Epithelial cell of prostate (primary cell): ENCODE results near the gene CD68.
A peak's percentile ranks its signal among the peaks of the same experiment; 100 is the strongest.
"Not testable (repeated sequence)": the region's sequence is repeated elsewhere in the genome, so short reads cannot be mapped to it uniquely, and the experiment has no call there.

Experiments used
- DNase-seq: peaks from one replicate; pipeline ENCODE4 v3.0.0-alpha.2; 2011; ENCODE audit warnings: low read depth, low spot score
- H3K27ac ChIP-seq: fragments of 450-650 bp; 2 replicates; pipeline ENCODE4 v1.5.1; 2017; ENCODE audit warnings: mild to moderate bottlenecking

Gene CD68

DNA sequence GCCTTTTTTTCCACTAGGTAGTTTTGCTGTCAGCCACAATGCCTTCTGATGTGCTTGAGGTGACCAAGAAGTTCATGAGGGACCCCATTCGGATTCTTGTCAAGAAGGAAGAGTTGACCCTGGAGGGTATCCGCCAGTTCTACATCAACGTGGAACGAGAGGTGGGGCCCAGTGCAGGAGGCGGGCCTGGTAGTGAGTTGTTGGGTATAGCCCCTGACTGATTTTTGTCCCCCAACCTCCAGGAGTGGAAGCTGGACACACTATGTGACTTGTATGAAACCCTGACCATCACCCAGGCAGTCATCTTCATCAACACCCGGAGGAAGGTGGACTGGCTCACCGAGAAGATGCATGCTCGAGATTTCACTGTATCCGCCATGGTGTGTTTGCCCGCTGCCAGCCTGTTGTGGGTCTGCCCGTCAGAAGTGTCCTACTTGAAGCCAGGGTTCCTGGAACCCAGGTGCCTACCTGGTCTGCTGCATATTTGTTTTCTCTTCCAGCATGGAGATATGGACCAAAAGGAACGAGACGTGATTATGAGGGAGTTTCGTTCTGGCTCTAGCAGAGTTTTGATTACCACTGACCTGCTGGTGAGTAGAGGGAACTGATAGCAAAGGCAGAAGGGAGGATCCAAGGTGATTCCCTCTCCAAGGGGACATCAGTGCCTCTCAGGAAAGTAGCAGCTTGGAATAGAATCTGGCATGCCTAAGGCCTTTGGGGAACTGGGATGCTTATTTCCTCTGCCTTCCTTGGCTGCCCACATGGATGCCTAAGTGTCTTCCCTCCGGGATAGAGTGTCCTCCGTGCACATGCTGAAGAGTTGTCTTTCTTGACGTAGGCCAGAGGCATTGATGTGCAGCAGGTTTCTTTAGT is 1.9 kb upstream of the CD68 start:
- DNase-seq, result no peak
- H3K27ac ChIP-seq, result peak overlapping the region; percentile 99

DNA sequence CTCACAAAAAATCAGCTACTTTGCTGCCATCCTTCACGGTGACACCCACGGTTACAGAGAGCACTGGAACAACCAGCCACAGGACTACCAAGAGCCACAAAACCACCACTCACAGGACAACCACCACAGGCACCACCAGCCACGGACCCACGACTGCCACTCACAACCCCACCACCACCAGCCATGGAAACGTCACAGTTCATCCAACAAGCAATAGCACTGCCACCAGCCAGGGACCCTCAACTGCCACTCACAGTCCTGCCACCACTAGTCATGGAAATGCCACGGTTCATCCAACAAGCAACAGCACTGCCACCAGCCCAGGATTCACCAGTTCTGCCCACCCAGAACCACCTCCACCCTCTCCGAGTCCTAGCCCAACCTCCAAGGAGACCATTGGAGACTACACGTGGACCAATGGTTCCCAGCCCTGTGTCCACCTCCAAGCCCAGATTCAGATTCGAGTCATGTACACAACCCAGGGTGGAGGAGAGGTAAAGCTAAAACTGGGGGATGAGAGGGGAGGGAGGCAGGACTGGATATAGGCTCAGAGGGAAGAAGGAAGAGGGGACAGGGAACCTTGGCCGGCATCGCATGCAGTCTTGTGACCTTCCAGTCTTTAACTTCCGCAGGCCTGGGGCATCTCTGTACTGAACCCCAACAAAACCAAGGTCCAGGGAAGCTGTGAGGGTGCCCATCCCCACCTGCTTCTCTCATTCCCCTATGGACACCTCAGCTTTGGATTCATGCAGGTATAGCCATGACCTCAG is 581 bp downstream of the CD68 start:
- DNase-seq, result no peak
- H3K27ac ChIP-seq, result peak overlapping the region; percentile 99

DNA sequence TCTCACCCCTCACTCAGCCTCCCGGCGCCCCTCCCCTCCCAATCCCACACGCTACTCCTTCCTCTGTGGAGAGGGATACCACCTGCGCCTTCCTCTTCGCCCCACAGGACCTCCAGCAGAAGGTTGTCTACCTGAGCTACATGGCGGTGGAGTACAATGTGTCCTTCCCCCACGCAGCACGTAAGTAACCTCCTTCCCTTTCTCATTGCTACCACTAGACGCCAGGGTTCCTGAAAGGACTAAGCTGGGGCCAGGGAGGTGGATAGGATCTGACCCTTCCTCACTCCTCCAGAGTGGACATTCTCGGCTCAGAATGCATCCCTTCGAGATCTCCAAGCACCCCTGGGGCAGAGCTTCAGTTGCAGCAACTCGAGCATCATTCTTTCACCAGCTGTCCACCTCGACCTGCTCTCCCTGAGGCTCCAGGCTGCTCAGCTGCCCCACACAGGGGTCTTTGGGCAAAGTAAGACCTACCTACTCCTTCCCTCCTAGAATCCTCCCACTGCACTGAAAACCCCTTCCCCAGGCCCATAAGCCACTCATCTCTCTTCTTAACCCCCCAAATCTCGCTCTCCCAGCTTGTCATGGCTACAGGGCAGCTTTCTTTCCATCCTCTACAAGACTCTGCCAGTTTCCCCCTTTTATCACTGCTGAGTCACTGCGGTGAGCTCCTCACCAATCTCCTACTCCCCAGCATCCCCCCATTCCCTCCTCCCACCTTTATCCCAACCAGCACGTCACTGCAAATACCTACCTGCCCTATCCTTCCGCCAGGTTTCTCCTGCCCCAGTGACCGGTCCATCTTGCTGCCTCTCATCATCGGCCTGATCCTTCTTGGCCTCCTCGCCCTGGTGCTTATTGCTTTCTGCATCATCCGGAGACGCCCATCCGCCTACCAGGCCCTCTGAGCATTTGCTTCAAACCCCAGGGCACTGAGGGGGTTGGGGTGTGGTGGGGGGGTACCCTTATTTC is 1.5 kb downstream of the CD68 start:
- no peak for DNase-seq
- peak overlapping the region; percentile 99 for H3K27ac ChIP-seq

DNA sequence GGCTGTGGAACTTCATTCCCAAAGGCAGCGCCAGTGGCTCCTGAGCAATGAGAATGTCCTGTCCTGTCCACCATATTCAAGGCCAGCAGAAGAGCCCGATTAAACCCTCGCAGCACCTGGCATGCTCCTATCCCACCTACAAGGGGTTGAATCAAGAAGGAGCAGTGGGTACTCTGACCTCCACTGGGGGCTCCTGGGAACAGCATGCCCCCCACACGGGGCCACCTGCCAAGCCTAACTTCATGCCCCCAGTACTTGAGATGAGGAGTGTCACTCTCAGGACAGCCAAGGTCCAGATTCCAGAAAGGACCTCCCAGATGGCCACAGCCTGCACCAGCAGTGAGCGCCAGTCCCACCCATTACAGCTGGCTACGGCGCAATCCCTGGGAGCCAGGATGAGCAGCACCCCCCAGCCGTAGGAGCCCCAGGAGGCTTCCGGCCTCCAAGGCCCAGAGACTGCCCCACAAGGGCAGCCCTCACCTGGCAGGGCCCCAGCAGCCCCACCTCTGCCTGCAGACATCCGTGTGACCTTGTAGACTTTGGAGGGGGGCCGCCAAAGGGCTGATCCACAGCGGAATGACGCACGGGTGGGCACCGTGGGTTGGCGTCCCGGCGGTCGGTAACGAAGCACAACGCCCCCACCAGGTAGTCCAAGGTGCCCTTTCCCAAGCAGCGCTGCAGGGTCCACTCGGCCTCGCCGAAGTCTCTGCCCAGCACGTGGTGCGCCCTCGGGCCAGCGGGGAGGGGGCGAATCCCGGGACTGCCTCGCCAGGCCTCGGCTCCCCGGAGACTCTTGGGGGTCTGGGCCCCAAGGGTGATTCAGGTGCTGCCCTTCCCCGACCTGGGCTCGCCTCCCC is 3.2 kb downstream of the CD68 start:
- no peak for DNase-seq
- H3K27ac ChIP-seq, result peak overlapping the region; percentile 99

DNA sequence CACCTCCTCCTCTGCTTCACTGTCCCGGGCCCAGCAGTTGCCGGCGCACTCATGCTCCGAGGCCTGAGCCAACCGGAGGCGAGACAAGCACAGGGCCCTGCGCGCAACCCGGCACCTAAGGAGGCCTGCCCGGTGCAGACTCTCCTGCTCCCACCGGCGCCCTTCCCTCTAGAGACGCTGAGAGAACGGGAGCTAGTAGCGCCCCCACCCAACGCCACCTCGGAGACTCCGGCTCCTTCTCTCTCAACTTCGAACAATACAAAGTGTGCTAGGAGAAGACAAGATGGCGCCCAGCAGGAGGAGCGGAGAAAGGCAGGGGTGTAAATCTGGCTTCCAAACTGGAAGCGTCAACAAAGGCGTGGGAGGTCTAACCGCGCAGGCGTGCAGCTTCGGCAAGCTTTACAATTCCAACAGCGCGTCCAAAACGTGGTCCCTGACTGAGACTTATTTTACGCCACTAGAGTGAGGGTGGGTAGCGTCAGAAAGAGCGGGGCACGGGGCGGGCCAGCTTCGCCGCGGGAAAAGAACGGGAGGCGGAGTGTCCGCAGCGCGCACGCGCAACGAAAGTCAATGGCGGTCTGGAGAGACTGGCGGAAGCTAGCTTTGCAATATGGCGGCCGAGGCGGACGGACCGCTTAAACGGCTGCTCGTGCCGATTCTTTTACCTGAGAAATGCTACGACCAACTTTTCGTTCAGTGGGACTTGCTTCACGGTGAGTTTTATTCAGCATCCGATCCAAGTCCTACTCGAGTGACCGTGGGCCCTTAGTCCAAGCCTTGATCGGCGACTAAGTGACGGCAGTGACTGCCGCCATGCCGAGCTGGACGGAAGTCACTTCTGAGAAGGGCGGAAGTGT is 4.0 kb downstream of the CD68 start, which contains the start of gene MPDU1:
TSS of gene MPDU1 (plus strand) at position 600 of the 857 bp plus-strand sequence. CDS start at position 611, 11 bp downstream.
- DNase-seq, result no peak
- peak within 1 kb of the TSS; percentile 99 for H3K27ac ChIP-seq

DNA sequence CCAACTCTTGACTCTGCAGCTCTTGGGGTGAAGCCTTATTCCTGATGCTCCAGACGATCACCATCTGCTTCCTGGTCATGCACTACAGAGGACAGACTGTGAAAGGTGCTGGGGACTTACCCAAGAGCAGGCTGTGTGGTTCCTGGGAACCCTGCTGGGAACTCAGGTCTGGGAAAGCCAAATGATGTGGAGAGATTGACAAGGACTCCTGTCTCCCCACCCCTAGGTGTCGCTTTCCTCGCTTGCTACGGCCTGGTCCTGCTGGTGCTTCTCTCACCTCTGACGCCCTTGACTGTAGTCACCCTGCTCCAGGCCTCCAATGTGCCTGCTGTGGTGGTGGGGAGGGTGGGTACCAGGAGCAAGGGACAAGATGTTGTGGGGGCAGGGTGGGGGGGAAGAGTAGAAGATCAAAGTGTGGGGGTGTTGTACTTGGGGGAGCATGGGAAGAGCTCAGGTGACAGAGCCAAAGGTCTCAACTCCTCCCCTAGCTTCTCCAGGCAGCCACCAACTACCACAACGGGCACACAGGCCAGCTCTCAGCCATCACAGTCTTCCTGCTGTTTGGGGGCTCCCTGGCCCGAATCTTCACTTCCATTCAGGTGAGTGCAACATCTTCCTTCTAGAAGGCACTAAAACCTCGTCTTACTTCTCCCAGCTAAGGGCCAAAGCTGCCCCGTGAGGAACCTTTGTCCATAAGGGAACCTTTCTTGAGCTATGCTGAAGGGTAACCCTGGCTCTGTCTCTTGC is 7.4 kb downstream of the CD68 start:
- no peak for DNase-seq
- peak overlapping the region; percentile 99 for H3K27ac ChIP-seq

DNA sequence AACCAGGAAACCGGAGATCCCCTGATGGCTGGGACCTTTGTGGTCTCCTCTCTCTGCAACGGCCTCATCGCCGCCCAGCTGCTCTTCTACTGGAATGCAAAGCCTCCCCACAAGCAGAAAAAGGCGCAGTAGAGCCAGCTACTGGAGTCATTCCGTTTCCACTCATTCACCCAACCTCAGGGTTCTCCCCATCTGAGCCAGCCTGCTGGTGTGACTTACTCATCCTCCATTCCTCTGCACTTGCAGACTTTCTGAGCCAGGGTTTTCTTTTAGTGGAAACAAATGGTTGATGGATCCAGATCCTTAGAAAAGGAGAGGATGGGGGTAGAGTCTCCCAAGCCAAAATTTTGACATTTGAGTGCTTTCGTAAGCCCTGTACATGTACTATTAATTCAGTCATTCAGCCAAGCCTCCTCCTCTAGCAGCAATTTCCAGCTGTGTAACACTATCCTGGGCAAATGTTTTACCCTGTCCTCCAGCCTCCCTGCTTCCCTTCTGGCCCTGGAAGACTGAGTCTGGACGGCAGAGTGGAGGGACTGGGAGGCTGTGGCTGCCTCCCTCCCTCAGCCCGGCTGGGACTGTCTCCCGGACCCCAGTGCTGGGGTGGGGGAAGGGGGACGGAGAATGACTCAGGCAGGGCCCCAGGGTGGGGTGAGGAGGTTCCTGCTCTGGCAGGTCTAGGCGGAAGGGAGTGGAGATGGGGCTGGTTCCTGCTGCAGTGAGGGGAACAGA is 8.1 kb downstream of the CD68 start:
- peak overlapping the region; percentile 99 for H3K27ac ChIP-seq
- no peak for DNase-seq

DNA sequence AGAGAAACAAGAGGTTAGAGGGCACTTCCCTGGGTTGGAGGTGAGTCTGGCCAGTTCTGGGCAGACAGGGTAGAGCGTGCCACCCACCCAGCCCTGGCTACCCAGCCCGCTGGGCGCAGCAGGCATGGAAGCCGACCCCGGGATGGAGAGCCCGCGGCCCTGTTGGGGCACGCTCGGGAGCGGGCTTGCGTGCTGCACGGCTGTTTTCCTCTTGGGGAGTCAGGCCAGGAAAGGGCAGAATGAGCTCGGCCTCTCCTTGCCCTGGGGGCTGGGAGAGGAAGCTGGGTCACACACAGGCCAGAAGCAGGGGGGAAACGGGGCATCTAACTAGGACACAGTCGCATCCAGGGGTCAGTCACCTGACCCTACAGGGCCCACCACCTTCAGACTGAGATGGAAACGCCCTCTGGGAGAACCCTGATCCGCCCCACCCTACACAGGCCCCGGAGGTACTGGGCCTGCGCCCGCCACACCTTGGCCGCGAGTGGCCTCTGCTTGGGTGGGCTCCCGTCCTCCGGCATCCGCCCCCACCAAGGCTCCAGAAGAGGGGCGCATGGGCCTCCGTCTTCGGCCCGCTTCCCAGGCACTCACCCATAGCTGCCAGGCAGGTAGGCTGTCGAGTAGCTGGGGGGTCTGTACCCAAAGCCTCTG is 9.2 kb downstream of the CD68 start:
- H3K27ac ChIP-seq, result peak overlapping the region; percentile 99
- DNase-seq, result no peak

DNA sequence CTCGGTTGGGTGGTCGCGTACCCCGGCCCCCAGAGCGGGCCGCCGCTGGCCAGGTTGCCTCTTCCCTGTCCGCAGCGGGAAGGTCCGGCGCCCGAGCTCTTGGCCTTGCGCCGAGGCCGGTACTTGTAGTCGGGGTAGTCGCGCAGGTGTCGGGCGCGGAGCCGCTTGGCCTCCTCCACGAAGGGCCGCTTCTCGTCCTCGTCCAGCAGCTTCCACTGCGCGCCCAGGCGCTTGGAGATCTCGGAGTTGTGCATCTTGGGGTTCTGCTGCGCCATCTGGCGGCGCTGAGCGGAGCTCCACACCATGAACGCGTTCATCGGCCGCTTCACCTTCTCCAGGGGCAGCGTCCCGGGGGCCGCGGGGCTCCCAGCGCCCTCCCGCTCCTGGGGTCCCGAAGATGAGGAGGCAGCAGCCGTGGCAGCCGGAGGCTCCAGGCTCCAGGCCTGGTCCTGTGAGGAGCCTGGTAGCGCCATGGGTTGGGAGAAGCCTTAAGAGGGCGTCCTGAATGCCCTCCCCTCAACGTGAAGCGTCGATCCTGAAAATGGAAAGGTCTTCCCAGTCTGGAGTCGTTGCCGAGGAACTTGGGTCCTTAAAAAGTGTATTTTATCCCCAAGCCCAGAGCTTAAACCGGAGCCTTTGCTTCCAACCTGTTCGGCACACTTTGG is 9.9 kb downstream of the CD68 start:
- no peak for DNase-seq
- H3K27ac ChIP-seq, result peak overlapping the region; percentile 99

DNA sequence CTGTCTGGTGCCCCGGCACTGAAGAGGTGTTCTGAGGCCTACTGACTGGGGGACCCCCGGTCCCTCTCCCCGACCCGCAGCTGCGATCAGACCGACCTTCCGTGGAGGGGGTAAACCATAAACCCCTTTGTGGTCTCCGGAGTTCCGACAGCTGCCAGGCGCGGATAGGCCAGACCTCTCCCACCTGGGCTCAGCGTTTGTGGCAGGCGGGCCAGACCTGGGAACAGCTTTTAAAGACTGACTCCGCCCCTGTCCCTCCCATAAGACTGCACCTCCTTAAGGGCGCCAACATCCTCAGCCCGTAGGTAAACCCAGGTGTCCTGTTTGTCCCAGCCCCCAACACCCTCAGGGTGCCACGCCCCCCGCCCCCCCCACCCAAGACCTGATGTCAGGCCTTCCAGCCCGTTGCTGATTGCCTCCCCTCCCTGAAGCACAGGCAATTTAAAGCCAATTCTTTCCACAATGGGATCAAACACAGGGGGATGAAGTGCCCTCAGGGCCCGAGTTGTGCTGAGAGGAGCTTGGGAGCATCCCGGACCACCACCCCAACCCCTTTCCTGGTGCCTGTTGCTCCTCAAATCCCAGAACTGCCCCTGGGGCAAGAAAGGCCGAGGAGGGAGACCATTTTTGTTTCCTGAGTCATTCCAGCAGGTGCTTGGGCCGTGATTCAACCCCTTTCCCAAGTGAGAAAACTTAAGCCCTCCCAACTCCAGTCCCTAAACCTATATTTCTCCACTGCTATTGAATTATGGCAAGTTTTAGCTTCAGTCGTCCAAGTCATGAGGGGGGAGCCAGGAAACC is 10.7 kb downstream of the CD68 start, which contains the start of gene SOX15:
TSS of gene SOX15 (minus strand) at position 204 of the 801 bp plus-strand sequence. CDS start 418 bp downstream, outside the sequence.
- H3K27ac ChIP-seq, result peak within 1 kb of the TSS; percentile 99
- no peak for DNase-seq

DNA sequence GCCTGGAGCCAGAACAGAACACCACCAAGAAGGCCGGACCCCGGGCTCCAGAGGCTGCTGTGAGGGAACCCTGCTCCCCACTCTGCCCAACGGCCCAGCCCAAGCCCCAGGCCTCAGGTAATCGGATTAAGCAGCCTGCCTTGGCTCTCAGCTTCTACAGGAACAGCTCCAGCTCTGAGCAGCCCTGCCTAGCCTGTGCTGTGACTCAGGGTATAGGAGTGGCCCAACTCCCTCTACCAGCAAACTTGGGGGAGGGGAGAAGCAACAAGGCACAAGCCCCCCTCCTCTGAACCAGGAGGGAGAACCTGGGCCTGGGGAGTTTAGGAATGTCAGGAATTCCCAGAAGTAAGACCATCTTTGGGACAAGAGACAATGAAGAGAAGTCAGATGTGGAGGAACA is 11.3 kb downstream of the CD68 start:
- H3K27ac ChIP-seq, result peak overlapping the region; percentile 99
- DNase-seq, result no peak

DNA sequence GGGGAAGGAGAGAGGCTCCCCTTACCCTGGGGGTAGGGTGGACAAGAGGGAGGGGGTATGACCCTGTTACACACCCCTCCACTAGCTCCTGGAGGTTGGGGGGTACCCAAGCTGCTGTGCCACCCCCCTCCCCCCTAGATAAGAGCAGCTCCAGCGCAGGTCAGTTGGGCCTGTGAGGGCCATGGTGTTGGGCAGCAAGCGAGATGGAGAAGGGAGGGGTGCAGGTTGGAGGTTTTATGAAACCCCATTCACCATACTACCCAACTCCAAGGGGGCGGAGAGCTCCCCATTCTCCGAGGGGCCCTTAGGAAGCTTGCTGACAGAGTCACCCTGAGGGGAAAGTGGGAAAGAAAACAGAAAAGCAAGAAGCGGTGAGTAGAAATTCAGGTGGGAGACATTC is 12.2 kb downstream of the CD68 start:
- peak overlapping the region; percentile 99 for H3K27ac ChIP-seq
- no peak for DNase-seq

DNA sequence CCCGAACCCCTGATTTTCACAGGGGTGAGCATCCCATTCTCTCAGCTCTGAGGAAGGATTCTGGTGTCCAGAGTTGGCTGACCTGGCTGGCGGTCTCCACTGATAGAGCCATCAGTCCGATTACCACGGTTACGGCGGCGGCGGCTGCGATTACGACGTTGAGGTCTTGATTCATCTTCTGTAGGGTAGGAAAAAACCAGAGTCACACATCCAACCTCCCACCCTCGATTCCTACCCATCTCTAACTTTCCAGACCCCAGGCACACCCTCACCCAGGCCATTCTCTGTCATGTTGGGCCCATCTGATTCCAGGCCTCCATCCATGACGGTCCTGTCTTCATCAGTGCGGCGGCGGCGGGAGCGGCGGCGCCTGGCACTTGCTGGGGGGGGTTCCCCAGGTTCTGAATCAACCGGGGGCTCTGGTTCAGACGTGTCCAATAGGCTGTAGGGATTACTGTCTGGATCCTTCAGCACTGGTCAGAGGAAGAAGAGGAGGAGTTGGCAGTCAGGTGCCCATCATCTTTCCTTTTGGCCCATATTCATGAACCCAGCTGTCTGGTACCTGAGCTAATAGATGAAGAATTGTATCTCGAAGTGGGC is 13.1 kb downstream of the CD68 start:
- no peak for DNase-seq
- no peak overlapping the region for H3K27ac ChIP-seq

DNA sequence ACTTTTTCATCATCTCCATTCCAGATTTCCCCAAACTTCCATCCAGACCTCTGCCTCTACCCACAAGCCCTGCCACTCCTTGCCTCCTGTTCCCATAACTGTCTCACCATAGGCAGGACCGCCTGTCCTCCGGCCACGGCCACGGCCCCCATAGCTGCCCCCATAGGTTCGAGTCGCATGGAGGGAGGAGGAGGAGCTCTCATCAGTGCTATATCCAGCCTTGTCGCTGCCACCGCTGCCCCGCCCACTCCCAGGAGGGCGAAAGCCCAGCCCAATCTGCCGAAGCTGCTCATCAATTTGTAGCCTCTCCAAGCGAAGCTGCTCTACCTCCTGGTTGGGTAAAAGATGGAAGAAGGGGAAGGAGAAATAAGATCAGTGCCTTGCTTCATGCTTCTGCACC is 13.9 kb downstream of the CD68 start:
- DNase-seq, result no peak
- H3K27ac ChIP-seq, result no peak overlapping the region

DNA sequence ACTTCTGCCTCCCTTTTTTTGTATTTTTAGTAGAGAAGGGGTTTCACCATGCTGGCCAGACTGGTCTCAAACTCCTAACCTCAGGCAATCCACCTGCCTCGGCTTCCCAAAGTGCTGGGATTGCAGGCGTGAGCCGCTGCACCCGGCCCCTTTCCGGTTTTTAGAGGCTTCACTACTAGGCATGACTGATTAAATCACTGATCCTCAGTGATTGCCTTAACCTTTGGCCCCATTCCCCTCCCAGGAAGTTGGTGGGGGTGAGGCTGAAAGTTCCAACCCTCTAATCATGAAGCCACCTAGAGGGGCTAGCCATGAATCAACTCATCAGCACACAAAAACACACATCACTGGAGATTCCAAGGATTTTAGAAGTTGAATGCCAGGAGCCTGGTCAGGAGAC is 18.1 kb downstream of the CD68 start:
- not testable (repeated sequence) for DNase-seq, H3K27ac ChIP-seq
